ENCODE data around the gene LIN7A. TPM values are rescaled to one million over a fixed set of nuclear protein-coding genes. Genes with fewer than 3 reads are reported as not detected.

The LIN7A gene
- total RNA-seq, 4 donors from 2014 or later: 5.3 to 9.3 (median 5.6) TPM

DNA sequence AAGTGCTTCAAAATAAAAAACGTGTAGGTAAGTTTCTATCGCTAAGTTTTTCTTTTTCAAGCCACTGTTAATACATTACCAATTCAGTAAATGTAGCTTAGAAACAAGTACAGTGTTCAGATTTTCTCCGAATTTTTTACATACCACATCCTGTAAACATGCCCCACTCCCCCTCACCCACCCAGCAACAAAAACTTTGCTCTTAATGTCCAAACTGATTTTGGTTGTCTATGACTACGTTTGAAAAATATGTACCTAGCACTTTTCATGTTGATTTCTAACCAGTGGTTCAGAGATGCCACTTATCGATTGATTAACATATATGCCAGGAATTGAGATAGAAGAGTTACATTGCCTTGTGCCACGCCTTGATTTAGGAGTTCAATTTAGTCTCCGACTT lies 663 bp upstream of the LIN7A start:
- 83% methylated on average over 7 of the region's 7 CpGs for WGBS
- peaks cover 0 to 23% (median 19%) of the 10 kb centered on the region in 4 donors for H3K4me1 ChIP-seq

DNA sequence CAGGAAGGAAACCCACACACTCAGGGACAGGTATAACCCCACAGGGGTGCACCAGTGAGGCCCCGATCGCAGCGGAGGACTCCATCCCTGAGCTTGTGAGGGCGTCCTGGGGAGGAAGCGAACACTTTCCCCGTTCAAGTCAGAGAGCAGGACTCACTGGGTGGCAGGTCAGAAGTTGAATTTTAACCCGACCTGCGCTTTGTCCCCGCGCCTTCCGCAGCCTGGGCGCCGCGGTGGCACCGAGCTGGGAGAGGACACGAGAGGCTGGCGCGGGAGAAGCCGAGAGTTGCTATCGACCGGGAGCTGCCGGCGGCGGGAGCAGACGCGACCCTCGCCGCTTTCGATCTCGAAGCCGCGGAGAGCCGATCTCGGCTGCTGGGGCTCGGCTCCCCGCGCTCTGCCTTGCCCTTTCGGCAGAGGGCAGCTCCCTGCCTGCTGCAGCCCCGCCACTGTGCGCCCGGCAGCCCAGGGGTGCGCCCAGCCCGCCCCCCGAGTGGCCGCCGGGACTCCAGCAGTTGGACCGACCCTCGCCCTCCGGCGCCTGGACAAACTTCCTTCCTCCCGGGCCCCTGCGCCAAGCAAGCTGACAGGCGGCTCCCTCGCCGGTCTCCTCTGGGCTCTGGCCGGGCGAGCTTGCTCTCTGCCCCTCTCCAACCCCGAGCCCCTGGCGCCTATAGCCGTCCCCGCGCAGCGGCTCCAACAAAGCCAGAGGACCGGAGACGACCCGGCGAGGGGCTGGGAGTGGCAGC lies 918 bp downstream of the LIN7A start:
- Histone ChIP-seq H3K4me3 (peak overlapping the region; percentile 69 to 85 (median 83)), H3K4me1 (peaks cover 0 to 23% (median 19%) of the 10 kb centered on the region in 4 donors), H3K27ac (replicated peaks in 1 of 4) (peak overlapping the region; percentile 71 to 83 (median 80)), H3K27me3 (peaks cover 0 to 17% (median 0%) of the 10 kb centered on the region in 4 donors), H3K36me3 (no peaks in the 10 kb centered on the region), H3K9me3 (no peaks in the 10 kb centered on the region)
- DNase-seq (ENCODE audit: extremely low spot score): no peak
- no peak for TF ChIP-seq EP300 (IDR thresholded peaks at IDR 0.05)
- TF ChIP-seq, protein P1, sequence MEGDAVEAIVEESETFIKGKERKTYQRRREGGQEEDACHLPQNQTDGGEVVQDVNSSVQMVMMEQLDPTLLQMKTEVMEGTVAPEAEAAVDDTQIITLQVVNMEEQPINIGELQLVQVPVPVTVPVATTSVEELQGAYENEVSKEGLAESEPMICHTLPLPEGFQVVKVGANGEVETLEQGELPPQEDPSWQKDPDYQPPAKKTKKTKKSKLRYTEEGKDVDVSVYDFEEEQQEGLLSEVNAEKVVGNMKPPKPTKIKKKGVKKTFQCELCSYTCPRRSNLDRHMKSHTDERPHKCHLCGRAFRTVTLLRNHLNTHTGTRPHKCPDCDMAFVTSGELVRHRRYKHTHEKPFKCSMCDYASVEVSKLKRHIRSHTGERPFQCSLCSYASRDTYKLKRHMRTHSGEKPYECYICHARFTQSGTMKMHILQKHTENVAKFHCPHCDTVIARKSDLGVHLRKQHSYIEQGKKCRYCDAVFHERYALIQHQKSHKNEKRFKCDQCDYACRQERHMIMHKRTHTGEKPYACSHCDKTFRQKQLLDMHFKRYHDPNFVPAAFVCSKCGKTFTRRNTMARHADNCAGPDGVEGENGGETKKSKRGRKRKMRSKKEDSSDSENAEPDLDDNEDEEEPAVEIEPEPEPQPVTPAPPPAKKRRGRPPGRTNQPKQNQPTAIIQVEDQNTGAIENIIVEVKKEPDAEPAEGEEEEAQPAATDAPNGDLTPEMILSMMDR (IDR thresholded peaks at IDR 0.05): no peak
- no peak for TF ChIP-seq POLR2A (IDR thresholded peaks at IDR 0.05; ENCODE audit: low read depth)
- TF ChIP-seq POLR2AphosphoS5 (IDR thresholded peaks at IDR 0.05): no peak
- 0% methylated on average over 5 of the region's 67 CpGs for WGBS
- intact Hi-C loops (cut with DNase I): no loop called here

More for the DNA sequence above, 663 bp upstream of the LIN7A start:
- TF ChIP-seq POLR2AphosphoS5 (IDR thresholded peaks at IDR 0.05) (no peak), POLR2A (IDR thresholded peaks at IDR 0.05; ENCODE audit: low read depth) (no peak), EP300 (IDR thresholded peaks at IDR 0.05) (no peak)
- TF ChIP-seq, protein P1 (IDR thresholded peaks at IDR 0.05): no peak
- H3K4me3 ChIP-seq: peak overlapping the region in 2 of 4 donors; percentile 69 to 85
- H3K27me3 ChIP-seq: peaks cover 0 to 17% (median 0%) of the 10 kb centered on the region in 4 donors
- no peaks in the 10 kb centered on the region for H3K36me3 ChIP-seq
- DNase-seq (ENCODE audit: extremely low spot score): no peak
- intact Hi-C loops (cut with DNase I): no loop called here
- H3K27ac ChIP-seq (replicated peaks in 1 of 4): no peak overlapping the region
- no peaks in the 10 kb centered on the region for H3K9me3 ChIP-seq

DNA sequence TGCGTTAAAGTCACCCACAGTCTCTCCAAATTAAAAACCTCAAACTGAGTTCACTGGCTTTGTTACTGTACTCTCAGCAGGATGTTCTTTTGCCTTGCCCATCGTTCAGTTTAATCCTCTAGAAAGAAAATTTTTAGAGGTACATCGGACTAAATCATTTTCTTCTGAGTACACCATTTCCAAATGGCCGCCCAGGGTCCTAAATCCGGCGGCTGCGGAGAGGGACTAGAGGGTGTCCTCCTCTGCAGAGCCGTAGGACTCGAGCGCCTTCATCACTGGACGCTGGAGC lies 1.4 kb downstream of the LIN7A start:
- intact Hi-C loops (cut with DNase I): no loop called here
- WGBS: 1% methylated on average over 7 of the region's 11 CpGs
- DNase-seq (ENCODE audit: extremely low spot score): no peak
- Histone ChIP-seq H3K36me3 (no peaks in the 10 kb centered on the region), H3K9me3 (no peaks in the 10 kb centered on the region), H3K4me3 (peak overlapping the region; percentile 69 to 85 (median 83)), H3K27ac (replicated peaks in 1 of 4) (peak overlapping the region; percentile 71 to 83 (median 80)), H3K4me1 (peaks cover 0 to 23% (median 19%) of the 10 kb centered on the region in 4 donors), H3K27me3 (peaks cover 0 to 17% (median 0%) of the 10 kb centered on the region in 4 donors)
- no peak for TF ChIP-seq POLR2A (IDR thresholded peaks at IDR 0.05; ENCODE audit: low read depth)

DNA sequence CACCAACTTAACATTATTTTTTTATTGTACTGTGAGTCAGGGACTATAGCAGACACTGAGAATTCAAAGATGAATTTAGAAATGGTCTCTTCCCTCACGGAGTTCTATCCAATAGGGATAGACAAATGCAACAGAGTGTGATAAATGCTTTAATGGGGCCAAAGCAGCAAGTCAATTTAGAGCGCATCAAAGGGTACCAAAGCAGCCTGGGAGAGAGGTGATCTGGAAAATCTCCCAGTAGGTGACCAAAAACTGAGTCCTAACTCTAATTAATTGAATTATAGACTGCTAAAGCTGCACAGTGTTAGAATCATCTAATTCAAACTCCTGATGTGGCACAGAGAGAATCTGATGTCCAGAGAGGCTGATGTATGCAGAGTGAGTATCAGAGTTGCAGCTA lies 2.6 kb downstream of the LIN7A start:
- WGBS: 81% methylated on average over 2 of the region's 2 CpGs
- intact Hi-C loops (cut with DNase I): no loop called here

GRCh38 chr12:80925983-80926382 lies 11.8 kb downstream of the LIN7A start:
- TF ChIP-seq, protein P1 (IDR thresholded peaks at IDR 0.05): no peak
- TF ChIP-seq POLR2A (IDR thresholded peaks at IDR 0.05; ENCODE audit: low read depth) (no peak), EP300 (IDR thresholded peaks at IDR 0.05) (no peak), POLR2AphosphoS5 (IDR thresholded peaks at IDR 0.05) (no peak)
- 82% methylated on average over 1 of the region's 1 CpG for WGBS
- Histone ChIP-seq H3K36me3 (no peaks in the 10 kb centered on the region), H3K27ac (replicated peaks in 1 of 4) (no peak overlapping the region), H3K9me3 (no peaks in the 10 kb centered on the region), H3K4me1 (peaks cover 0 to 5% (median 0%) of the 10 kb centered on the region in 4 donors), H3K27me3 (no peaks in the 10 kb centered on the region), H3K4me3 (no peak overlapping the region)
- DNase-seq (ENCODE audit: extremely low spot score): no peak
- intact Hi-C loops (cut with DNase I): no loop called here

More for the DNA sequence above, 2.6 kb downstream of the LIN7A start:
- peaks cover 0 to 17% (median 0%) of the 10 kb centered on the region in 4 donors for H3K27me3 ChIP-seq
- no peak overlapping the region for H3K4me3 ChIP-seq
- H3K27ac ChIP-seq (replicated peaks in 1 of 4): no peak overlapping the region
- no peak for DNase-seq (ENCODE audit: extremely low spot score)
- H3K4me1 ChIP-seq: peaks cover 0 to 23% (median 19%) of the 10 kb centered on the region in 4 donors
- H3K36me3 ChIP-seq: no peaks in the 10 kb centered on the region
- TF ChIP-seq EP300 (IDR thresholded peaks at IDR 0.05) (no peak), POLR2A (IDR thresholded peaks at IDR 0.05; ENCODE audit: low read depth) (no peak)
- no peaks in the 10 kb centered on the region for H3K9me3 ChIP-seq

Data from esophagus muscularis mucosa (tissue), 4 donors.